Stimulated activated CD8-positive, alpha-beta memory T cell treated with anti-CD3 and anti-CD28 coated beads, Interleukin-12 subunit alpha, Interleukin-12 subunit beta, amount 100 ng/mL, for 4 hours (primary cell): Measurements from ENCODE around the gene SENP3.

ENCODE experiments used
- DNase-seq: peaks from one replicate; pipeline ENCODE4 v3.0.0-alpha.2; 2020; ENCODE audit warnings: low read depth

The SENP3 gene

GRCh38 chr17:7577327-7578199 lies 15.8 kb downstream of the SENP3 start:
- DNase-seq, result no peak

GRCh38 chr17:7579001-7579833 lies 17.5 kb downstream of the SENP3 start, which contains the start of gene CD68:
Gene CD68 (plus strand): TSS chr17:7579638. CDS start chr17:7579678, 40 bp downstream.
- DNase-seq, result peak; percentile 55

- no peak for DNase-seq
Measured at GRCh38 chr17:7579834-7580603, 18.3 kb downstream of the SENP3 start.

GRCh38 chr17:7580604-7581575 lies 19.2 kb downstream of the SENP3 start:
- DNase-seq, result no peak

- no peak for DNase-seq
Measured at GRCh38 chr17:7582396-7583252, 20.9 kb downstream of the SENP3 start.

- DNase-seq, result peak; percentile 91
Measured at GRCh38 chr17:7583253-7584109, 21.8 kb downstream of the SENP3 start, which contains the start of gene MPDU1. Gene MPDU1 (plus strand): TSS chr17:7583852. CDS start chr17:7583863, 11 bp downstream.

- no peak for DNase-seq
Measured at GRCh38 chr17:7586673-7587419, 25.1 kb downstream of the SENP3 start.

GRCh38 chr17:7587420-7588151 lies 25.9 kb downstream of the SENP3 start:
- no peak for DNase-seq

- DNase-seq, result no peak
Measured at GRCh38 chr17:7588553-7589203, 27.0 kb downstream of the SENP3 start.

- DNase-seq, result peak; percentile 50
Measured at GRCh38 chr17:7589204-7589868, 27.6 kb downstream of the SENP3 start.

GRCh38 chr17:7589891-7590691 lies 28.4 kb downstream of the SENP3 start, which contains the start of gene SOX15:
Gene SOX15 (minus strand): TSS chr17:7590094. CDS start chr17:7589676, 418 bp downstream.
- DNase-seq, result no peak

GRCh38 chr17:7590743-7591142 lies 29.0 kb downstream of the SENP3 start:
- no peak for DNase-seq

GRCh38 chr17:7591596-7591995 lies 29.9 kb downstream of the SENP3 start:
- DNase-seq, result no peak

GRCh38 chr17:7592422-7593021 lies 30.8 kb downstream of the SENP3 start:
- no peak for DNase-seq

GRCh38 chr17:7593296-7593695 lies 31.6 kb downstream of the SENP3 start:
- DNase-seq, result no peak
